ENCODE results near the gene ITM2C.
A peak's percentile ranks its signal among the peaks of the same experiment; 100 is the strongest.

Gene ITM2C

GRCh38 chr2:230891509-230891908 is 26.8 kb downstream of the ITM2C start:
- DNase-seq (ENCODE audit: low spot score) = no peak

- no peak for DNase-seq (ENCODE audit: low spot score)
Measured at GRCh38 chr2:230893338-230893737, 28.6 kb downstream of the ITM2C start.

GRCh38 chr2:230893841-230894781 is 29.4 kb downstream of the ITM2C start:
- DNase-seq (ENCODE audit: low spot score) = no peak

GRCh38 chr2:230895536-230896345 is 31.0 kb downstream of the ITM2C start:
- no peak for DNase-seq (ENCODE audit: low spot score)

GRCh38 chr2:230896346-230897115 is 31.8 kb downstream of the ITM2C start:
- no peak for DNase-seq (ENCODE audit: low spot score)

GRCh38 chr2:230898016-230898712 is 33.4 kb downstream of the ITM2C start:
- DNase-seq (ENCODE audit: low spot score) = no peak

GRCh38 chr2:230898713-230899091 is 34.0 kb downstream of the ITM2C start:
- DNase-seq (ENCODE audit: low spot score) = no peak

GRCh38 chr2:230899287-230899686 is 34.5 kb downstream of the ITM2C start:
- no peak for DNase-seq (ENCODE audit: low spot score)

GRCh38 chr2:230899786-230900185 is 35.0 kb downstream of the ITM2C start:
- no peak for DNase-seq (ENCODE audit: low spot score)

GRCh38 chr2:230900336-230900995 is 35.7 kb downstream of the ITM2C start:
- DNase-seq (ENCODE audit: low spot score) = no peak

- DNase-seq (ENCODE audit: low spot score) = no peak
Measured at GRCh38 chr2:230901006-230901405, 36.3 kb downstream of the ITM2C start.

GRCh38 chr2:230902180-230902899 is 37.6 kb downstream of the ITM2C start:
- peak; percentile 69 for DNase-seq (ENCODE audit: low spot score)

- no peak for DNase-seq (ENCODE audit: low spot score)
Measured at GRCh38 chr2:230903231-230904150, 38.7 kb downstream of the ITM2C start.

GRCh38 chr2:230904856-230905447 is 40.2 kb downstream of the ITM2C start:
- no peak for DNase-seq (ENCODE audit: low spot score)

- no peak for DNase-seq (ENCODE audit: low spot score)
Measured at GRCh38 chr2:230905448-230906421, 41.0 kb downstream of the ITM2C start.

- no peak for DNase-seq (ENCODE audit: low spot score)
Measured at GRCh38 chr2:230906471-230907230, 41.9 kb downstream of the ITM2C start.
